HepG2 (cell line): ENCODE data around the gene GSG1. TPM values are rescaled to one million over a fixed set of nuclear protein-coding genes. Genes with fewer than 3 reads are reported as not detected.

Source experiments
- ATAC-seq: fragments of 200-7000 bp; cut with Tn5 transposase; 3 replicates; pipeline ENCODE4 v1.9.1; 2020; ENCODE audit warnings: mild to moderate bottlenecking, moderate library complexity
- BruUV-seq: library from RNA; stranded (reverse); fragments of 400-500 nt; replicated peaks from 2 replicates; lab custom pipeline; 2021; lab: Mats Ljungman, UMichigan
- CTCF ChIA-PET: fragments of 300-600 bp; formaldehyde crosslinking; extraction: SDS; loops from one replicate; lab custom pipeline; 2021; ENCODE audit warnings: low total read pairs, inconsistent platforms, low intra/inter-chr PET ratio; lab: Yijun Ruan, JAX
- POLR2A ChIA-PET: fragments of 350-600 bp; sonication (Branson Sonifier 250); formaldehyde crosslinking; loops from one replicate; lab custom pipeline; 2020; ENCODE audit warnings: antibody characterized with exemption, inconsistent platforms; lab: Yijun Ruan, JAX
- DNase-seq: peaks from one replicate; pipeline ENCODE4 v3.0.0-alpha.2; 2015; ENCODE audit warnings: low spot score
- FAIRE-seq: peaks from 3 replicates; lab custom pipeline; 2011; peaks lifted over from hg19 to GRCh38; lab: Jason Lieb, UNC
- H2AFZ ChIP-seq: one replicate; pipeline ENCODE4 v1.6.1; 2011; ENCODE audit warnings: low read length, inconsistent platforms
- H3K27ac ChIP-seq: fragments of 300-600 bp; 3 replicates; pipeline ENCODE4 v1.8.0; 2011; ENCODE audit warnings: mixed run types, mild to moderate bottlenecking, mixed read lengths, low read length, inconsistent platforms; ENCODE audit not compliant: insufficient read depth; ENCODE audit errors: extremely low read length
- H3K27me3 ChIP-seq, 2 experiments: fragments of 200-600 bp in 1 of 2; 2 replicates in 1 of 2; 3 replicates in 1 of 2; pipeline versions ENCODE4 v1.6.0 to v1.8.0; 2011; ENCODE audit warnings: low read length in 2 of 2, mild to moderate bottlenecking in 2 of 2, moderate library complexity in 2 of 2, inconsistent platforms in 1 of 2; ENCODE audit not compliant: insufficient read depth in 2 of 2, control insufficient read depth in 1 of 2
- H3K36me3 ChIP-seq, 2 experiments: fragments of 200-600 bp in 1 of 2; replicated peaks in 1 of 2; 2 replicates in 1 of 2; 3 replicates in 1 of 2; pipeline versions ENCODE4 v1.5.1 to v1.8.0; 2011; ENCODE audit warnings: low read length in 2 of 2, inconsistent platforms in 1 of 2; ENCODE audit not compliant: insufficient read depth in 2 of 2, control insufficient read depth in 1 of 2
- H3K4me1 ChIP-seq: 2 replicates; pipeline ENCODE4 v1.5.1; 2012; ENCODE audit warnings: low read length, inconsistent platforms; ENCODE audit not compliant: insufficient read depth
- H3K4me2 ChIP-seq: 2 replicates; pipeline ENCODE4 v1.6.0; 2011; ENCODE audit warnings: low read depth, low read length, inconsistent platforms
- H3K4me3 ChIP-seq, 3 experiments: fragments of 200-600 bp in 1 of 3; sonication (generic), shearing (Covaris generic) in 1 of 3; replicated peaks in 1 of 3; 2 replicates each; pipeline ENCODE4 v1.5.1; 2011 to 2016; ENCODE audit warnings: low read length in 3 of 3, inconsistent platforms in 2 of 3, low read depth in 2 of 3, mild to moderate bottlenecking in 2 of 3, control low read depth in 1 of 3, mixed read lengths in 1 of 3; ENCODE audit not compliant: insufficient read depth in 1 of 3
- H3K79me2 ChIP-seq: one replicate; pipeline ENCODE4 v1.6.1; 2011; ENCODE audit warnings: low read length, inconsistent platforms; ENCODE audit not compliant: insufficient read depth
- H3K9ac ChIP-seq: 2 replicates; pipeline ENCODE4 v1.6.0; 2011; ENCODE audit warnings: mild to moderate bottlenecking, low read depth, low read length, inconsistent platforms; ENCODE audit not compliant: insufficient read depth
- H3K9me3 ChIP-seq: 2 replicates; pipeline ENCODE4 v1.5.1; 2012; ENCODE audit warnings: mild to moderate bottlenecking, low read length
- H4K20me1 ChIP-seq: 2 replicates; pipeline ENCODE4 v1.6.0; 2011; ENCODE audit warnings: inconsistent platforms, mild to moderate bottlenecking, low read length, moderate library complexity; ENCODE audit not compliant: insufficient read depth
- ARNTL ChIP-seq: sonication (generic); formaldehyde crosslinking; IDR thresholded peaks from 2 replicates; pipeline ENCODE4 v1.4.0; 2020; ENCODE audit warnings: mild to moderate bottlenecking, missing genetic modification reagents
- CEBPB ChIP-seq: IDR thresholded peaks from 2 replicates; pipeline ENCODE4 v1.6.1; 2011; ENCODE audit warnings: low read depth, low read length, improper control_type of control experiment, borderline replicate concordance
- GZF1 ChIP-seq: sonication (generic); formaldehyde crosslinking; IDR thresholded peaks from 2 replicates; pipeline ENCODE4 v1.5.1; 2020; ENCODE audit warnings: mild to moderate bottlenecking, missing genetic modification reagents
- HIVEP1 ChIP-seq: sonication (generic); formaldehyde crosslinking; IDR thresholded peaks from 2 replicates; pipeline ENCODE4 v1.4.0; 2020; ENCODE audit warnings: mild to moderate bottlenecking, missing genetic modification reagents
- HOXD1 ChIP-seq: sonication (generic); formaldehyde crosslinking; IDR thresholded peaks from 2 replicates; pipeline ENCODE4 v1.5.0; 2020; ENCODE audit warnings: missing genetic modification reagents
- IRF2 ChIP-seq: IDR thresholded peaks from 2 replicates; pipeline ENCODE4 v1.6.1; 2018; ENCODE audit warnings: missing genetic modification reagents, missing compliant biosample characterization
- KDM5B ChIP-seq: sonication (generic); formaldehyde crosslinking; IDR thresholded peaks from 2 replicates; pipeline ENCODE4 v1.4.0; 2020; ENCODE audit warnings: missing genetic modification reagents, mild to moderate bottlenecking, borderline replicate concordance
- ZNF180 ChIP-seq: sonication (generic); formaldehyde crosslinking; IDR thresholded peaks from 2 replicates; pipeline ENCODE4 v1.4.0; 2020; ENCODE audit warnings: low read depth, missing genetic modification reagents, borderline replicate concordance
- ZNF230 ChIP-seq: sonication (generic); formaldehyde crosslinking; IDR thresholded peaks from 2 replicates; pipeline ENCODE4 v1.4.0; 2020; ENCODE audit warnings: mild to moderate bottlenecking, missing genetic modification reagents
- ZNF260 ChIP-seq: sonication (generic); formaldehyde crosslinking; IDR thresholded peaks from 2 replicates; pipeline ENCODE4 v1.4.0; 2020; ENCODE audit warnings: missing genetic modification reagents, low read depth, mild to moderate bottlenecking, borderline replicate concordance
- WGBS: methylation state at CpG from one replicate; pipeline ENCODE4 v1.1.6; 2017; ENCODE audit warnings: low lambda C conversion rate; 5-methylcytosine and 5-hydroxymethylcytosine counted together
- in situ Hi-C: cut with HindIII; loops from 2 replicates; pipeline ENCODE4 v1.10.0; 2017; ENCODE audit warnings: low pct_unique_long_range_greater_than_20kb; ENCODE audit not compliant: extremely low pct_ligation_motif_present
- intact Hi-C: fragments of 100-400 bp; cut with micrococcal nuclease; formaldehyde crosslinking; loops from one replicate; pipeline ENCODE4 v1.10.0; 2022; ENCODE audit not compliant: unreplicated experiment
- polyA plus RNA-seq, 8 experiments: library from polyadenylated mRNA; depleted of rRNA in 3 of 8; stranded (reverse) in 7 of 8; unstranded in 1 of 8; fragments of >200 nt; fragmentation: Illumina TruSeq in 4 of 8; extraction: Trizol in 4 of 8; gene quantifications; 2 replicates each; pipeline versions ENCODE4 v1.2.1 to v1.2.3, GENCODE V29; 2011 to 2016; ENCODE audit warnings: low read depth in 4 of 8, missing spikeins in 1 of 8, mixed read lengths in 1 of 8; ENCODE audit not compliant: insufficient read depth in 1 of 8
- total RNA-seq, 5 experiments: library from RNA; depleted of rRNA; stranded (reverse); fragments of >200 nt; fragmentation: Illumina TruSeq; extraction: Trizol; gene quantifications; 2 replicates each; pipeline ENCODE4 v1.2.3, GENCODE V29; 2016; ENCODE audit warnings: low read depth in 1 of 5
- TF ChIP-seq, protein P1 (sequence below): sonication (generic); formaldehyde crosslinking; conservative IDR thresholded peaks from 2 replicates; pipeline ENCODE4 v1.8.0; 2022; ENCODE audit warnings: low read depth, missing genetic modification reagents
- TF ChIP-seq, protein P2 (sequence below): sonication (generic); formaldehyde crosslinking; IDR thresholded peaks from 2 replicates; pipeline ENCODE4 v1.4.0; 2020; ENCODE audit warnings: missing genetic modification reagents
- TF ChIP-seq, protein P3 (sequence below): sonication (generic); formaldehyde crosslinking; IDR thresholded peaks from 2 replicates; pipeline ENCODE4 v1.4.0; 2020; ENCODE audit warnings: mild to moderate bottlenecking, missing genetic modification reagents

Gene GSG1
- total and polyA plus RNA-seq, 2 of the 13 experiments (the other 11 are each of a cell fraction or from before 2014, with no cell fraction given): not detected

DNA sequence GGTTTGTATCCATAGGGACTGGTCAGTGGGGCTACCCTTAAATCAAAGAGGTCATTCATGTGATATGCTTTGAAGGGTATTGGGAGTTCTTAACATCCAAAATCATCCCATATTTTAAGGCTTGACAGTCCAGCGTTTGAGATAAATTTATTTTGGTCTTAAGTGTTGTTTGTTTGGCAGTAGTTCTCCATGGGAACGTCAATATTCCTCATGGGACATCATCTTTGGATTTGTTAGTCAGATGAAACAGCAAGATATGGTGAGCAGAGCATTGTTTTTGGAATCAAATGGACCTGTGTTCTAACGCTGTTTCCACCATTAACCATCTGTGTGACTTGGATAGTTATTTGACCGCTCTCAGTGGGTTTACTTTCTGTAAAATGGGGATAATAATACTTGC lies 45.9 kb upstream of the GSG1 start:
- 2% methylated on average over 4 of the region's 4 CpGs for WGBS
- TF ChIP-seq GZF1 (CRISPR knock-in tag) (no peak), HOXD1 (CRISPR knock-in tag) (no peak), ZNF230 (CRISPR knock-in tag) (no peak), KDM5B (CRISPR knock-in tag) (no peak), ZNF180 (CRISPR knock-in tag) (no peak), IRF2 (CRISPR knock-in tag) (no peak), ZNF260 (CRISPR knock-in tag) (no peak), HIVEP1 (CRISPR knock-in tag) (no peak), ARNTL (CRISPR knock-in tag) (no peak), CEBPB (no peak)
- TF ChIP-seq, protein P1, sequence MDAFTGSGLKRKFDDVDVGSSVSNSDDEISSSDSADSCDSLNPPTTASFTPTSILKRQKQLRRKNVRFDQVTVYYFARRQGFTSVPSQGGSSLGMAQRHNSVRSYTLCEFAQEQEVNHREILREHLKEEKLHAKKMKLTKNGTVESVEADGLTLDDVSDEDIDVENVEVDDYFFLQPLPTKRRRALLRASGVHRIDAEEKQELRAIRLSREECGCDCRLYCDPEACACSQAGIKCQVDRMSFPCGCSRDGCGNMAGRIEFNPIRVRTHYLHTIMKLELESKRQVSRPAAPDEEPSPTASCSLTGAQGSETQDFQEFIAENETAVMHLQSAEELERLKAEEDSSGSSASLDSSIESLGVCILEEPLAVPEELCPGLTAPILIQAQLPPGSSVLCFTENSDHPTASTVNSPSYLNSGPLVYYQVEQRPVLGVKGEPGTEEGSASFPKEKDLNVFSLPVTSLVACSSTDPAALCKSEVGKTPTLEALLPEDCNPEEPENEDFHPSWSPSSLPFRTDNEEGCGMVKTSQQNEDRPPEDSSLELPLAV (CRISPR knock-in tag): no peak
- TF ChIP-seq, protein P2, sequence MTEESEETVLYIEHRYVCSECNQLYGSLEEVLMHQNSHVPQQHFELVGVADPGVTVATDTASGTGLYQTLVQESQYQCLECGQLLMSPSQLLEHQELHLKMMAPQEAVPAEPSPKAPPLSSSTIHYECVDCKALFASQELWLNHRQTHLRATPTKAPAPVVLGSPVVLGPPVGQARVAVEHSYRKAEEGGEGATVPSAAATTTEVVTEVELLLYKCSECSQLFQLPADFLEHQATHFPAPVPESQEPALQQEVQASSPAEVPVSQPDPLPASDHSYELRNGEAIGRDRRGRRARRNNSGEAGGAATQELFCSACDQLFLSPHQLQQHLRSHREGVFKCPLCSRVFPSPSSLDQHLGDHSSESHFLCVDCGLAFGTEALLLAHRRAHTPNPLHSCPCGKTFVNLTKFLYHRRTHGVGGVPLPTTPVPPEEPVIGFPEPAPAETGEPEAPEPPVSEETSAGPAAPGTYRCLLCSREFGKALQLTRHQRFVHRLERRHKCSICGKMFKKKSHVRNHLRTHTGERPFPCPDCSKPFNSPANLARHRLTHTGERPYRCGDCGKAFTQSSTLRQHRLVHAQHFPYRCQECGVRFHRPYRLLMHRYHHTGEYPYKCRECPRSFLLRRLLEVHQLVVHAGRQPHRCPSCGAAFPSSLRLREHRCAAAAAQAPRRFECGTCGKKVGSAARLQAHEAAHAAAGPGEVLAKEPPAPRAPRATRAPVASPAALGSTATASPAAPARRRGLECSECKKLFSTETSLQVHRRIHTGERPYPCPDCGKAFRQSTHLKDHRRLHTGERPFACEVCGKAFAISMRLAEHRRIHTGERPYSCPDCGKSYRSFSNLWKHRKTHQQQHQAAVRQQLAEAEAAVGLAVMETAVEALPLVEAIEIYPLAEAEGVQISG (CRISPR knock-in tag): no peak
- TF ChIP-seq, protein P3, sequence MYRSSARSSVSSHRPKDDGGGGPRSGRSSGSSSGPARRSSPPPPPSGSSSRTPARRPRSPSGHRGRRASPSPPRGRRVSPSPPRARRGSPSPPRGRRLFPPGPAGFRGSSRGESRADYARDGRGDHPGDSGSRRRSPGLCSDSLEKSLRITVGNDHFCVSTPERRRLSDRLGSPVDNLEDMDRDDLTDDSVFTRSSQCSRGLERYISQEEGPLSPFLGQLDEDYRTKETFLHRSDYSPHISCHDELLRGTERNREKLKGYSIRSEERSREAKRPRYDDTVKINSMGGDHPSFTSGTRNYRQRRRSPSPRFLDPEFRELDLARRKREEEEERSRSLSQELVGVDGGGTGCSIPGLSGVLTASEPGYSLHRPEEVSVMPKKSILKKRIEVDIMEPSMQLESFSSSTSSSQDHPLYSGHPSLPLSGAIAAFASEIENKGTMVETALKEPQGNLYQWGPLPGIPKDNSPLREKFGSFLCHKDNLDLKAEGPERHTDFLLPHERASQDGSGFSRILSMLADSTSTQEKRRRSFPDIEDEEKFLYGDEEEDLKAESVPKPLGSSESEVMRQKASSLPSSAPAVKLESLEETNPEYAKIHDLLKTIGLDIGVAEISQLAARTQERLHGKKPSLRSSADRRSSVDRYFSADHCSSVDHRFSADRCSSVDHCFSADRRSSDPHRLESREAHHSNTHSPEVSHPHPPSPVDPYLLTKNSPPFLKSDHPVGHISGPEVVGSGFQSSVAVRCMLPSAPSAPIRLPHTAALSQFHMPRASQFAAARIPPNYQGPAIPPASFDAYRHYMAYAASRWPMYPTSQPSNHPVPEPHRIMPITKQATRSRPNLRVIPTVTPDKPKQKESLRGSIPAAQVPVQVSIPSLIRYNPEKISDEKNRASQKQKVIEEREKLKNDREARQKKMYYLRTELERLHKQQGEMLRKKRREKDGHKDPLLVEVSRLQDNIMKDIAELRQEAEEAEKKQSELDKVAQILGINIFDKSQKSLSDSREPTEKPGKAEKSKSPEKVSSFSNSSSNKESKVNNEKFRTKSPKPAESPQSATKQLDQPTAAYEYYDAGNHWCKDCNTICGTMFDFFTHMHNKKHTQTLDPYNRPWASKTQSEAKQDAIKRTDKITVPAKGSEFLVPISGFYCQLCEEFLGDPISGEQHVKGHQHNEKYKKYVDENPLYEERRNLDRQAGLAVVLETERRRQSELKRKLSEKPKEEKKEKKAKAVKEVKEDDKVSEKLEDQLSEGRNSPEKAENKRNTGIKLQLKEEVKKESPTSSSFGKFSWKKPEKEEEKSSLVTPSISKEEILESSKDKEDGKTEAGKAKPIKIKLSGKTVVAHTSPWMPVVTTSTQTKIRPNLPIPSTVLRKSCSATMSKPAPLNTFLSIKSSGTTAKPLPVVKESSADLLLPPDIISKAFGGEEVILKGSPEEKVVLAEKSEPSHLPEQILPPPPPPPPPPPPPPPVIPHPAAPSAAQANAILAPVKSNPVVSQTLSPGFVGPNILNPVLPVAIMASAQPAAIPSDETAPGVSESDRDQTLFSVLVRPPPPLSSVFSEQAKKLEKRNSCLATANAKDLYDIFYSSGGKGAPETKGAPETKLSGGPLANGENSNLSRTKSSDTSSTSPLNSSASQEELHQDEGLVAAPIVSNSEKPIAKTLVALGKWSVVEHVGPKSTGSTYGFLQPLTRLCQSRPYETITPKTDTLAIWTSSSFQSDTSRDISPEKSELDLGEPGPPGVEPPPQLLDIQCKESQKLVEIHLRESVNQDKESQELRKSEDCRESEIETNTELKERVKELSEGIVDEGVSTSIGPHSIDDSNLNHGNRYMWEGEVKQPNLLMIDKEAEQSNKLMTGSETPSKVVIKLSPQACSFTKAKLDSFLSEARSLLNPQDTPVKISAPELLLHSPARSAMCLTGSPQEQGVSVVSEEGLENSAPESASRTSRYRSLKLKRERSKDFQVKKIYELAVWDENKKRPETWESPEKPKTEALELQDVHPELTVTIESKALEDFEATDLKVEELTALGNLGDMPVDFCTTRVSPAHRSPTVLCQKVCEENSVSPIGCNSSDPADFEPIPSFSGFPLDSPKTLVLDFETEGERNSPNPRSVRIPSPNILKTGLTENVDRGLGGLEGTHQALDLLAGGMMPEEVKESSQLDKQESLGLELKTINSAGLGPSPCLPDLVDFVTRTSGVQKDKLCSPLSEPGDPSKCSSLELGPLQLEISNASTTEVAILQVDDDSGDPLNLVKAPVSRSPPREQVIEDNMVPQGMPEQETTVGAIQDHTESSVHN: no peak

More for the DNA sequence above, 45.9 kb upstream of the GSG1 start:
- ChIA-PET POLR2A (no interaction called here), CTCF (no interaction called here)
- Histone ChIP-seq H3K4me3 (no peak overlapping the region), H3K27ac (no peak overlapping the region), H4K20me1 (no peaks in the 10 kb centered on the region), H3K4me2 (no peak overlapping the region), H3K36me3 (no peaks in the 10 kb centered on the region), H3K9me3 (no peaks in the 10 kb centered on the region), H3K4me1 (no peaks in the 10 kb centered on the region), H3K9ac (no peak overlapping the region), H2AFZ (no peak overlapping the region), H3K27me3 (peaks cover 2 to 29% of the 10 kb centered on the region in 2 experiments; a peak in 4 of 5 replicates), H3K79me2 (no peaks in the 10 kb centered on the region)
- in situ Hi-C loops: no loop called here
- DNase-seq (no peak), ATAC-seq (no peak), FAIRE-seq (no peak)
- BruUV-seq: no TSS peak
- intact Hi-C loops: no loop called here
